ENCODE measurements around the gene HAAO.

The HAAO gene

DNA sequence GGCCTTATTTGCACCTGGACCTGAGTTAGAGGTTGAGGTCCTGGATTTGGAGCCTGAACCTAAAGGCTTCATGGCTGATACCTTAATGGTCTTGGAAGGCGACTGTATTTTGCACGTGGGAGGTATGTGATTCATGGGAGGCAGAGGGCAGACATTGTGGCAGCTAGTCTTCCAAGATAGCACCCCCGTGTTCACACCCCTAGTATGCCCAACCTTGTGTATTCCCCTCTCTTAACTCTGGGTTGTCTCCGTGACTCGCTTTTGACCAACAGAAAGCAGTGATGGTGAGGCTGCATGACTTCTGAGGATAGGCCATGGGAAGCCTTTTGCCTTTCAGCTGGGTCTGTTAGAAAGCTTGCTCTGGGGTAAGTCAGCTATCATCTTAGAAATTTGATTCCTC, 45.8 kb upstream of the HAAO start:
- no peak for TF ChIP-seq POLR2AphosphoS5 (IDR thresholded peaks at IDR 0.05; ENCODE audit: low read depth, low read length)

GRCh38 chr2:42835577-42836371, 43.4 kb upstream of the HAAO start:
- no peak for TF ChIP-seq SIN3A (IDR thresholded peaks at IDR 0.05; ENCODE audit: borderline replicate concordance, insufficient read depth, low read length)
- no peak for TF ChIP-seq REST (IDR thresholded peaks at IDR 0.05; ENCODE audit: insufficient read depth in 1 of 2, low read depth in 2 of 2, low read length in 2 of 2)
- TF ChIP-seq POLR2AphosphoS5 (IDR thresholded peaks at IDR 0.05; ENCODE audit: low read depth, low read length), result no peak
- no peak for TF ChIP-seq FOXP2 (optimal IDR thresholded peaks at IDR 0.05; ENCODE audit: borderline replicate concordance, extremely low read depth, extremely low read length, insufficient read depth)
- no peak for TF ChIP-seq TAF1 (IDR thresholded peaks at IDR 0.05; ENCODE audit: borderline replicate concordance, insufficient read depth, low read length)

DNA sequence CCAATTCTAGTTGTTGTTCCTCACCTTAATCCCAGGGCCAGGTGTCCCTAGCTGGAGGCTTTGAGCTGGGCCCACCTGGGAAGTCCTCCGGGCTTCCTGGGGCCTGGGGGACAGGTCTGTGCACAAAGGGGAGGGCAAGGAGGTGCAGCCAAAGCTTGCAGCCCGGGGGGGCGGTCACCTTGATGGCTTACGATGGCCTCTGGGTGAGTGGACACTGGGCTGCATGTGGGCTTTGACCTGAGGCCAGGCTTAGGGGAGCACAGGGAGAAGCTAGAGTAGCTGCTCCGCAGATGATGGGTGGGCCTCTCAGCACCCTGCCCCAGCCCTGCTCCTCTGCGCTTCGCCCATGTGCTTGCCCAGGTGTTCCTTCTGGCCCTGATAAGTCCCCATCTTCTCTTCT, 41.8 kb upstream of the HAAO start:
- no peak for TF ChIP-seq FOXP2 (optimal IDR thresholded peaks at IDR 0.05; ENCODE audit: borderline replicate concordance, extremely low read depth, extremely low read length, insufficient read depth)
- TF ChIP-seq REST (IDR thresholded peaks at IDR 0.05; ENCODE audit: insufficient read depth in 1 of 2, low read depth in 2 of 2, low read length in 2 of 2), result no peak
- TF ChIP-seq SIN3A (IDR thresholded peaks at IDR 0.05; ENCODE audit: borderline replicate concordance, insufficient read depth, low read length), result no peak
- TF ChIP-seq TAF1 (IDR thresholded peaks at IDR 0.05; ENCODE audit: borderline replicate concordance, insufficient read depth, low read length), result no peak
- no peak for TF ChIP-seq POLR2AphosphoS5 (IDR thresholded peaks at IDR 0.05; ENCODE audit: low read depth, low read length)

DNA sequence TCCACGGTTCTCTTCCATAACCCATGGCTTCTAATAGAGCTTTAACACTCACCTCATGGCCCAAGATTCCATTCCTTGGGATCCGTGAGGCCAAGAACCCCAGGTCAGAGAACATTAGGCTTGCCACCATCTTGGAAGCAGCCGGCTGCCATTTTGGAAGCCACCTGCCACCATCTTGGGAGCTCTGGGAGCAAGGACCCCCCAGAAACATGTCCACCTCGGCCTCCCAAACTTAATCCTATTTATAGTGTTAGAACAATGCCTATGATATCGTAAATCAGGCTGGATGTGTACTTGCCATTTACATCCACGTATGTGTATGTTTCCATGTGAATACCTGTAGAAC, 39.9 kb upstream of the HAAO start:
- TF ChIP-seq SIN3A (IDR thresholded peaks at IDR 0.05; ENCODE audit: borderline replicate concordance, insufficient read depth, low read length) (no peak), POLR2AphosphoS5 (IDR thresholded peaks at IDR 0.05; ENCODE audit: low read depth, low read length) (no peak), REST (IDR thresholded peaks at IDR 0.05; ENCODE audit: insufficient read depth in 1 of 2, low read depth in 2 of 2, low read length in 2 of 2) (no peak), TAF1 (IDR thresholded peaks at IDR 0.05; ENCODE audit: borderline replicate concordance, insufficient read depth, low read length) (no peak), FOXP2 (optimal IDR thresholded peaks at IDR 0.05; ENCODE audit: borderline replicate concordance, extremely low read depth, extremely low read length, insufficient read depth) (no peak)

- TF ChIP-seq SIN3A (IDR thresholded peaks at IDR 0.05; ENCODE audit: borderline replicate concordance, insufficient read depth, low read length), result no peak
- no peak for TF ChIP-seq TAF1 (IDR thresholded peaks at IDR 0.05; ENCODE audit: borderline replicate concordance, insufficient read depth, low read length)
- TF ChIP-seq REST (IDR thresholded peaks at IDR 0.05; ENCODE audit: insufficient read depth in 1 of 2, low read depth in 2 of 2, low read length in 2 of 2), result no peak
- no peak for TF ChIP-seq POLR2AphosphoS5 (IDR thresholded peaks at IDR 0.05; ENCODE audit: low read depth, low read length)
- no peak for TF ChIP-seq FOXP2 (optimal IDR thresholded peaks at IDR 0.05; ENCODE audit: borderline replicate concordance, extremely low read depth, extremely low read length, insufficient read depth)
These were observed 38.7 kb upstream of the HAAO start for GRCh38 chr2:42830922-42831574.

Measured in PFSK-1 (cell line).